Measurements from ENCODE around the gene MAP3K4.

Gene MAP3K4

DNA sequence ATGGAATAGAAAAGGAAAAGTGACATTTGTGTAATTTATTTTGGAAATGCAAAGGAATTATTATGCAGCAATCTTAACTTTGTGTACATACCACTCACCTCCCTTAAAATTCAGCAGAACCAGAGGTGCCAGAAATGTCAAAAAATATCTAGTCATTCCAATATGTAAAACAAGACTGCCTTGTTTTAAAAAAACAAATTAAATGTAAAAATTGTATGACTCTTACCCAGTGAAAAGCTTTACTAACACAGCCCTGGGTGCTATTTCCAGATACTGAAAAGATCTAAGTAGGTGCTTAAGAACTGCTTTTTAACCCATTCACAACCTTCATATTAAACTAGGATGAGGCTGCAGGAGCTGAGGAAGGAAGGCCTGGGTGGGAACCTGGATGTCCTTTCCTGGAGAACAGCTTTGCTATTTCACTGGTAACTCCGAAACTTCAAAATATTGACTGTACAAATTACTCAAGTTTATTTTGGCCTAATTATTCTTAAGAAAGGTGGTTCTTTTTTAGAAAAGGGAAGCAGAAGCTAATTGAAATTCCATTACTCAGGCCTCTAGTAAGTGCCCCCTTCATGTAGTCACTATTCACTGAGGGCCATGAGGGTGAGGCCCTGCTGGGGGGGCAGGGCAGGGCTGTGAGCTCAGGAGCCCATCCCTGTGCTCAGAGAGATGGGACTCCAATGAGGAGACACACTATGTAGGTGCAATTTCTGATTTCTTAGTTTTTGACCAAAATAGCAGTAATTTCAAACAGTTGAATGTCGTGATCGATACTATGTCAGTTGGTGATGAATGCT, 139.6 kb downstream of the MAP3K4 start:
- no peaks in the 10 kb centered on the region for H3K9me3 ChIP-seq (ENCODE audit: insufficient read depth, low read length, severe bottlenecking)
- H3K4me1 ChIP-seq (ENCODE audit: insufficient read depth, low read length) = no peaks in the 10 kb centered on the region
- H3K4me2 ChIP-seq (ENCODE audit: insufficient read depth, low read length) = no peak overlapping the region
- no peak for TF ChIP-seq EZH2 (IDR thresholded peaks at IDR 0.05; ENCODE audit: borderline replicate concordance, low read depth, low read length, severe bottlenecking)
- TF ChIP-seq, protein P1, sequence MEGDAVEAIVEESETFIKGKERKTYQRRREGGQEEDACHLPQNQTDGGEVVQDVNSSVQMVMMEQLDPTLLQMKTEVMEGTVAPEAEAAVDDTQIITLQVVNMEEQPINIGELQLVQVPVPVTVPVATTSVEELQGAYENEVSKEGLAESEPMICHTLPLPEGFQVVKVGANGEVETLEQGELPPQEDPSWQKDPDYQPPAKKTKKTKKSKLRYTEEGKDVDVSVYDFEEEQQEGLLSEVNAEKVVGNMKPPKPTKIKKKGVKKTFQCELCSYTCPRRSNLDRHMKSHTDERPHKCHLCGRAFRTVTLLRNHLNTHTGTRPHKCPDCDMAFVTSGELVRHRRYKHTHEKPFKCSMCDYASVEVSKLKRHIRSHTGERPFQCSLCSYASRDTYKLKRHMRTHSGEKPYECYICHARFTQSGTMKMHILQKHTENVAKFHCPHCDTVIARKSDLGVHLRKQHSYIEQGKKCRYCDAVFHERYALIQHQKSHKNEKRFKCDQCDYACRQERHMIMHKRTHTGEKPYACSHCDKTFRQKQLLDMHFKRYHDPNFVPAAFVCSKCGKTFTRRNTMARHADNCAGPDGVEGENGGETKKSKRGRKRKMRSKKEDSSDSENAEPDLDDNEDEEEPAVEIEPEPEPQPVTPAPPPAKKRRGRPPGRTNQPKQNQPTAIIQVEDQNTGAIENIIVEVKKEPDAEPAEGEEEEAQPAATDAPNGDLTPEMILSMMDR (IDR thresholded peaks at IDR 0.05; ENCODE audit: borderline replicate concordance, extremely low read depth, low read length, poor library complexity, severe bottlenecking) = no peak
- H3K79me2 ChIP-seq (ENCODE audit: insufficient read depth, low read length) = no peaks in the 10 kb centered on the region
- no peak overlapping the region for H3K27ac ChIP-seq (ENCODE audit: low read length)
- no peak overlapping the region for H2AFZ ChIP-seq (ENCODE audit: low read depth, low read length)
- no peaks in the 10 kb centered on the region for H4K20me1 ChIP-seq (ENCODE audit: insufficient read depth, low read length)
- H3K4me3 ChIP-seq (ENCODE audit: low read depth in 1 of 2, low read length in 2 of 2) = no peak overlapping the region
- H3K36me3 ChIP-seq (ENCODE audit: insufficient read depth, low read length) = peaks cover 49% of the 10 kb centered on the region
- H3K27me3 ChIP-seq (ENCODE audit: insufficient read depth, low read length, poor library complexity) = no peaks in the 10 kb centered on the region
- no peak overlapping the region for H3K9ac ChIP-seq (ENCODE audit: low read depth, low read length)
- ATAC-seq (ENCODE audit: insufficient read depth, low read depth) = no peak
- no peak for DNase-seq

DNA sequence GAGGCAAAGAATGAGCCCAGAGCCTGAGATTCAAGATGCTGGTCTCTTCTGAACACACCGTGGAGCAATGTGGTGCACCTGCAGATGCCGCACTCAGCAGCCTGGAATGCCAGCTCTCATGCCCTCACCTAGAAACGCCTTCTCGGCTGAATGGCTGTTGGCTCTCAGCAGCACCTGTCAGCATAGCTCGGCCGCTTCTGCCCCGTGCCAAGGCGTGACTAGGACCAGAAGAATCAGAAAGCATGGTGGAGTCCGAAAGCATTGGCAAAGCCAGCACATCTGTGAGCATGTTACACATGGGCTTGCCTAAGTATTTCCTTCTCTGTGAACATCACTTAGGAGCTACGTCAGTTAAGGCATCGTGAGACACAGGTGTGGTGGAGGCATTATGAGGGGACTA, 140.8 kb downstream of the MAP3K4 start:
- Histone ChIP-seq H4K20me1 (ENCODE audit: insufficient read depth, low read length) (no peaks in the 10 kb centered on the region), H3K36me3 (ENCODE audit: insufficient read depth, low read length) (peaks cover 37% of the 10 kb centered on the region), H3K27me3 (ENCODE audit: insufficient read depth, low read length, poor library complexity) (no peaks in the 10 kb centered on the region), H3K9ac (ENCODE audit: low read depth, low read length) (no peak overlapping the region), H3K4me3 (ENCODE audit: low read depth in 1 of 2, low read length in 2 of 2) (no peak overlapping the region), H3K4me2 (ENCODE audit: insufficient read depth, low read length) (no peak overlapping the region), H2AFZ (ENCODE audit: low read depth, low read length) (no peak overlapping the region), H3K79me2 (ENCODE audit: insufficient read depth, low read length) (no peaks in the 10 kb centered on the region), H3K27ac (ENCODE audit: low read length) (no peak overlapping the region), H3K4me1 (ENCODE audit: insufficient read depth, low read length) (no peaks in the 10 kb centered on the region), H3K9me3 (ENCODE audit: insufficient read depth, low read length, severe bottlenecking) (no peaks in the 10 kb centered on the region)
- TF ChIP-seq, protein P1 (IDR thresholded peaks at IDR 0.05; ENCODE audit: borderline replicate concordance, extremely low read depth, low read length, poor library complexity, severe bottlenecking) = no peak
- no peak for TF ChIP-seq EZH2 (IDR thresholded peaks at IDR 0.05; ENCODE audit: borderline replicate concordance, low read depth, low read length, severe bottlenecking)
- DNase-seq (no peak), ATAC-seq (ENCODE audit: insufficient read depth, low read depth) (no peak)

DNA sequence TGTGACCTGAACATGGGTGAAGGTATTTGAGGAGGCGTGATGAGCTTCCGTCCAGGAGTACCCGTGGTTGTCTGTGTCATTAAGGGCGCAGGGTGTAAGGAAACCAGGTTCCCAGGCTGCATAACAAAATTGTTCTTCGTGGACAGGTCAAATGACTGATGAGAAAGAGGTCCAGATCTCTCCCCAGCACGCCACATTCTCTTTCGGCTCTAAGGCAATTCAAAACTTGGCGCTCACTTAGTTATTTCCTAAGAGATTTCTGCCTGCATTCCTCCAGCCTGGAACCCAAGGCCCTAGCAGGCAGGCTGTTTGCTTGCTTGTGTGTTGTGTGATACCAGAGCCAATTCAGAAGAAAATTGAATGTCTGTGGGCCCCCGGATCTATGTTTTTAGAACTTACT, 142.4 kb downstream of the MAP3K4 start:
- Histone ChIP-seq H3K4me1 (ENCODE audit: insufficient read depth, low read length) (no peaks in the 10 kb centered on the region), H3K9ac (ENCODE audit: low read depth, low read length) (no peak overlapping the region), H3K9me3 (ENCODE audit: insufficient read depth, low read length, severe bottlenecking) (no peaks in the 10 kb centered on the region), H3K4me2 (ENCODE audit: insufficient read depth, low read length) (no peak overlapping the region), H4K20me1 (ENCODE audit: insufficient read depth, low read length) (no peaks in the 10 kb centered on the region), H3K27ac (ENCODE audit: low read length) (no peak overlapping the region), H3K79me2 (ENCODE audit: insufficient read depth, low read length) (no peaks in the 10 kb centered on the region), H3K36me3 (ENCODE audit: insufficient read depth, low read length) (peaks cover 28% of the 10 kb centered on the region), H3K4me3 (ENCODE audit: low read depth in 1 of 2, low read length in 2 of 2) (no peak overlapping the region), H3K27me3 (ENCODE audit: insufficient read depth, low read length, poor library complexity) (no peaks in the 10 kb centered on the region), H2AFZ (ENCODE audit: low read depth, low read length) (no peak overlapping the region)
- TF ChIP-seq, protein P1 (IDR thresholded peaks at IDR 0.05; ENCODE audit: borderline replicate concordance, extremely low read depth, low read length, poor library complexity, severe bottlenecking) = no peak
- no peak for TF ChIP-seq EZH2 (IDR thresholded peaks at IDR 0.05; ENCODE audit: borderline replicate concordance, low read depth, low read length, severe bottlenecking)
- ATAC-seq (ENCODE audit: insufficient read depth, low read depth) = no peak
- no peak for DNase-seq

All from DND-41 (cell line).